SH-SY5Y (cell line): Measurements from ENCODE around the gene OR2V2.

Experiments used
- GATA2 ChIP-seq: IDR thresholded peaks from 2 replicates; pipeline ENCODE4 v1.6.1; 2011; ENCODE audit warnings: mild to moderate bottlenecking, low read depth, low read length
- GATA3 ChIP-seq: IDR thresholded peaks from 2 replicates; pipeline ENCODE4 v1.6.1; 2011; ENCODE audit warnings: low read depth, mild to moderate bottlenecking, low read length, moderate library complexity

DNA sequence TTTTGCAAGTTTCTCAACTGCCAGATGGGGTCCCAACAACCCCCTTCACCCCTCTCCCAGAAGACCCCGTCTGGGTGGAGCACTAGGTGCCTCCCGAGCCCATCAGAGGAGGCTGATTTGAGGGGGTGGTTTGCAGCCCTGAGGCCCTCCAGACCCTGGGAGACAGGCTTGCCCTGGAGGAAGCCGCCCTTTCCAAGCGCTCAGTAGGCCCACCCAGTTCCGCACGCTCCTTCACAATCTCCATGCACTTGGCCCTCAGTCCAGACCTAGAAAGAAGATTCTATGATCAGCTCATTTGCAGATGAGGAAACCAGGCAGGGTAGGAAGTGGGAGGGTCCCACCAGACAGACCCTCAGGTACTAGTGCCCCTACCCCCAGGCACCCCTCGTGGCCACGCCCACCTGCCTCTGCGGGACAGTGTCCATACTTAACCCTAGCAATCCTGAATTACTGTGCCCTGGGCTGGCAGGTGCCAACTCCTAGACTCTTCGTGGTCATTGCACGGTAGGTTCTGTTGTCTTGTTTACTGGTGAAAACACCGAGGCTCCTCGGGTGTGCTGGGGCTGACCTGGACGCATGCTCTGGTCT lies 38.7 kb upstream of the OR2V2 start:
- TF ChIP-seq GATA2 (no peak), GATA3 (no peak)
